ENCODE data around the gene ZBTB38.

DNA sequence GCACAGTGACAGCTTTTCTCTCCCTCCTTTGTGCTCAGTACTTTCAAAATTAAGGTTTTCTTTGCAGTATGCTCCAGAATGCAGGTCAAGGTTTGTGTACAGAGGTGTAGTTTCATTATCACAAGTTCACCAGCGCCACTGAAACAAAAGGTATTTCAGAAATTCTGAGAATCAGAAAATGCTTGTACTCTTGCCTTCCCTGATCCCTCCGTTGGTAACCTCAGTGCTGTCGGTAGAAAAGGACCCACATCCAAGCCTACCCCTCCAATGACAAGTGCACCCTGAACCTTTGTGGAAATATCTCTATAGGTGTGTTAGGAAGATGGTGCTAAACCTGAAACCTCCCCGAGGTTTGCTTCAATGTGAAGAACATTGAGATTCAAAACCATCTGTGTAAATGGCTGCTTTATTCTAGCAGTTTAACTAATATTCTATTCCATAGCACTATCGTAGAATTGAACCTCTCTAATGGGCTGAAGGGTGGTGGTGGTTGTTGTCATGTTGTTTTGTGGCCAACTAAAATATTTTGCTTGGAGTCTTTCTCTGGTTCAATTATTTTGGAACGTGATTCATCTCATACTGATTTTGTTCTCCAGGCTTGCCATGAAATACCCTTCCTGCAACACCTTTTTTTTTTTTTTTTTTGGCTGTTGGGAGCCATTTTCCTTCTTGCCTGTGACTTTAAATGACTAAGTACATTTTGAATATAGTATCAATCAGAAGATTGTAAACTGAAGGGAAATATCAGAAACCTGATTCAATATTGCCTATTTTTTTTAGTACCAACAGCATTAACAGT lies 20.7 kb downstream of the ZBTB38 start:
- TF ChIP-seq GABPA (IDR thresholded peaks at IDR 0.05; ENCODE audit: low read depth) (no peak), POLR2AphosphoS5 (IDR thresholded peaks at IDR 0.05; ENCODE audit: low read depth) (no peak)
